HG03575 (cell line): ENCODE measurements around the gene HOOK2.
"Not testable (repeated sequence)": the region's sequence is repeated elsewhere in the genome, so short reads cannot be mapped to it uniquely, and the experiment has no call there.

Source experiments
- ATAC-seq: cut with Tn5 transposase; IDR thresholded peaks from one replicate; pipeline ENCODE4 v1.9.1; 2021; ENCODE audit not compliant: unreplicated experiment, insufficient number of reproducible peaks, low FRiP score; ENCODE audit errors: extremely low read depth

The HOOK2 gene

DNA sequence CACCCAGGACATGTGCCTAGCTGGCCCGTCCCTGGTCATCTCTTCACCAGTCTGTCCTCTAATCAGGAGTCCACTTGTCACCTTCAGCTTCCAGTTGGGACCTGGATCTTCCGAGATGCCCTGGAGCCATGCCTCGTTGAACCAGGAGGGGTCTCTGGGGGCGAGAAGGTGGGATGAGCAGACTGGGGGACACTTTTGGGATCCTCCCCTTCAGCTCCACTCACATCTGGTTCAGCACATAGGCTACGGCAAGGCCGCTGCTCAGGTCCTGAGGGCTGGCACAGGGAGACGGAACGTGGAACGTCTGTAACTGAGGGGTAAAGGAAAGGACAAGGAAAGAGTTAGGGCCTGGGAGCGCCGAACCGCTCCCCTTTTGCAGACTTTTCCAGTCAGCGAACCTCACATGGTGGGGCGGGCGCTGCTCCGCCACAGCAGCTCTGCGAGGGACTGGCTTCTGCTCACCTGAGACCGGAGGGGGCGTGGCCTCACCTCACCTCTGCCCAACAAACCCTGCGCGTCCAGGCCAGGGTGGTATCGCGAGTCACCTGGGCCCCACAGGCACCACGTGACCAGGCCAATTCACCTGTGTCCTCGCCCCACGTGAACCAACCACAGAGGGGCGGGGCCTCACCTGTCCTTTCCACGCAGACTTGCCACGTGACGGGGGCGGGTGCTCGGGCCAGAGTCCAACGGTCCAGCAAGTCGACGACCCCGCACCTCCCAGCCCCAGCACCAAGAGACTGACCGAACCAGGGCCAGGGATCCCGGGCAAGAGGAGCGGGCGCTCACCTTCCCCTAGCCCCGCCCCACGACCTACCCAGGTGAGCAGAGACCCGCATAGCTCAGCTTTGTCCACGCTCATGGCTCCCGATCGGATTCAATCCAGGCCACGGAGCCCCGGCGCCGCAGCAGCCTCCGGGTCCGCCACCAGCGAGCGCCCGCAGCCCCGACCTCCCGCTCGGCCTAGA lies at the start of gene HOOK2:
Gene HOOK2, minus strand, starts transcription at position 965 of the 968 bp plus-strand sequence. Its CDS starts 103 bp downstream, at position 862.
- no peak for ATAC-seq

DNA sequence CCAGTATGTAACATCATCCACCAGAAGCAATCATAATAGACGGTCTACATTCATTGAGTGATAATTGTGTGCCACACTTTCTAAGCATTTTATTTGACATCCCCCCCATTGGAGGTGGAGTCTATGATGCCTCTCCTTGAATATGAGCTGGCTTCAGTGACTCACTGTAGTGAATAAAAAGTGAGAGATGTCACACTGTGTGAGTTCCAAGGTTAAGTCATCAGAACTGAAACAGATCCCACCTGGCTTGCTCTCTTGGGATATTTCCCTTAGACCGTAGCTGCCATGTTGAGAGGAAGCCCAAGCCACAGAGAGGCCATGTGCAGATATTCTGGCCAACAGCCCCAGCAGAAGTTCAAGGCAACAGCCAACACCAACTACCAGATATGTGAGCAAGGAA lies 46.4 kb upstream of the HOOK2 start:
- no peak for ATAC-seq

DNA sequence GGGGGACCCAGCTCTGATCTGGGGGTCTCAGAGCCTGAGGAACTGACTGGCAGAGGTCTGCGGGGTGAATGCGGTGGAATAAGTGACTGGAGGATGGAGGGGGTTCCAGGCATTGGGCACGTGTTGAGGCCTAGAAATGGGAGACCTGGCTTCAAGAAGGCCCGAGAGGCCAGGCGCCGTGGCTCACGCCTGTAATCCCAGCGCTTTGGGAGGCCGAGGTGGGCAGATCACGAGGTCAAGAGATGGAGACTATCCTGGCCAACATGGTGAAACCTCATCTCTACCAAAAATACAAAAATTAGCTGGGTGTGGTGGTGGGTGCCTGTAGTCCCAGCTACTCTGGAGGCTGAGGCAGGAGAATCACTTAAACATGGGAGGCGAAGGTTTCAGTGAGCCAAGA lies 42.5 kb upstream of the HOOK2 start:
- ATAC-seq: not testable (repeated sequence)

DNA sequence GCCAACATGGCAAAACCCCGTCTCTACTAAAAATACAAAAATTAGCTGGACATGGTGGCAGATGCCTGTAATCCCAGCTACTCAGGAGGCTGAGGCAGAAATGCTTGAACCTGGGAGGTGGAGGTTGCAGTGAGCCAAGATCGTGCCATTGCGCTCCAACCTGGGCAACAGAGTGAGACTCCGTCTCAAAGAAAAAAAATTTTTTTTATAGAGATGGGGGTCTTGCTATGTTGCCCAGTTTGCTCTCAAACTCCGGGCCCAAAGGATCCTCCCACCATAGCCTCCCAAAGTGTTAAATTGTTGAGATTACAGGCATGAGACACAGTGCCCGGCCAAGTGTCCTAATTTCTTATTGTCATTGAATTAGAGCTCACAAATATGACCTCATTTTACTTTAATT lies 41.8 kb upstream of the HOOK2 start:
- ATAC-seq: not testable (repeated sequence)

GRCh38 chr19:12815088-12815487 lies 39.7 kb upstream of the HOOK2 start:
- no peak for ATAC-seq

- no peak for ATAC-seq
These were observed 31.1 kb upstream of the HOOK2 start, which contains the start of gene RNASEH2A for GRCh38 chr19:12806242-12807081. Gene RNASEH2A, plus strand, starts transcription at chr19:12806584. Its CDS starts 90 bp downstream, at chr19:12806674.

GRCh38 chr19:12804051-12804450 lies 28.7 kb upstream of the HOOK2 start:
- ATAC-seq: no peak

DNA sequence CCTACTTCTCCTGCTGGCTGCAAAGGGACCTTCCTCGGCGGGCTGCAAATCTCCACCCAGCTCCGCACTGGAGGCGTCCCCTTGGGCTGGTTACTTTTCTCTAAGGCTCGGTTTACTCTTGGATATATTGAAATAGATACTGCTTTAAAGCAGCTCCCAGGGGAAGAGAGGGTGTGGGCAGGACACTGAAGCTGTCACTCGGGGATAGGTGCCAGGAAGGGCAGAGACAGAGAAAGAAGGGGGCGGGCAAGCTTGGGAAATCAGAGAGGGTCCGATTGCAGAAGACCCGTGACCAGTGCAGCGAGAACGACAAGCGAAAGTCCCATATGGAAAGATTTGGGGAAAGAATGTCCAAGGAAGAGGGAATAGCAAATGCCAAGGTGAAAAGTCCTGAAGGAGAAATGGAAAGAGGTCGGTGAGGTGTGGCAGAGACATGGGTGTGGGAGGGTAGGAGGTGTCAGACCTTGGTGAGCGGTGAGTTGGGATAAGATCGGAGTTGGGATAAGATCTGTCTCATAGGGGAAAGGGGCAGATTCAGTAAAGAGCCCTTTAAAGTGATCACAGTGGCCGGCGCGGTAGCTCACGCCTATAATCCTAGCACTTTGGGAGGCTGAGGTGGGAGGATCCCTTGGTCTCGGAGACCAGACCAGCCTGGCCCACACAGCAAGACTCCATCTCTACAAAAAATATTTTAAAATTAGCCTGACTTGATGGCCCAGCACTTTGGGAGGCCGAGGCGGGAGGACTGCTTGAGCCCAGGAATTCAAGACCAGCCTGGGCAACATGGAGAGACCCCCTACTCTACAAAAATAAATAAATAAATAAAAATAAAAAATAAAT lies 27.1 kb upstream of the HOOK2 start:
- ATAC-seq: no peak

- ATAC-seq: no peak
These were observed 26.3 kb upstream of the HOOK2 start, which contains the start of the genes PRDX2 and THSD8 for GRCh38 chr19:12801466-12802266. Gene PRDX2, minus strand, starts transcription at chr19:12801800. Its CDS starts 539 bp downstream, at chr19:12801261. Gene THSD8, plus strand, starts transcription at chr19:12802069. Its CDS starts 3 bp downstream, at chr19:12802072.

DNA sequence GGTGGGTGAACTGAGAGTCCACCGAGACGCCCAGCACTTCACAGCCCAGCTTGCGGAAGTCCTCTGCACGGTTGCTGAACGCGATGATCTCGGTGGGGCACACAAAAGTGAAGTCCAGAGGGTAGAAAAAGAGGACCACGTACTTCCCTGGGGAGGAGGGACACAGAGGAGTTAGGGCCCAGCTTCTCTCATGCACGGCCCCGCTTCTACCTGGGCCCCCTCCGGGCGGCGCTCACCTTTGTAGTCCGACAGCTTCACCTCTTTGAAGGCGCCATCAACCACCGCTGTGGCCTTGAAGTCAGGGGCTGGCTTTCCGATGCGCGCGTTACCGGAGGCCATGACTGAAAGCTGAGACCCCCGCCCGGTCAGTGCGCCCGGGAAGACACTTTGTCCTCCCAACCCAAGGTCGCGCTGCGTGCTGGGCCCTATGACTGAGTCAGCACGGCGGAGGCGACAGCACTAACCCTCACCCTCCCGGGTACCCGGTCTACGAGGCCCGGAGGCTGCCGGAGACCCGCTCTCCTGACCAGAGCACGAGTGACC lies 25.6 kb upstream of the HOOK2 start:
- ATAC-seq: no peak

DNA sequence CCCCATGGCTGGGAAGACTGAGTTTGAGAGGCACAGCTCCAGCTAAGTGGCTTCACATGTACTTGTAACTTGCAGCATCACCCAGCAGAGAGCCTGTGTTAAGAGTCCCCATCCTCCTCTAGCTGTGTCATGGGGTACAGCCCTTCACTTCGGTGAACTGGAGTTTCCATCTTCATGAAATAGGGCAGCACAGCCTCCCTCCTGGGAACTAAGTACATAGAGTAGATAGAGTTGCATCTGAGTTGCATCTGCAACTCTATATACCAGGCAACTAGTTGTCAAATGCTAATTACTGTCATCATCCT lies 25.1 kb upstream of the HOOK2 start:
- no peak for ATAC-seq

GRCh38 chr19:12799742-12800465 lies 24.6 kb upstream of the HOOK2 start:
- ATAC-seq: no peak

GRCh38 chr19:12797607-12798006 lies 22.3 kb upstream of the HOOK2 start:
- ATAC-seq: not testable (repeated sequence)

DNA sequence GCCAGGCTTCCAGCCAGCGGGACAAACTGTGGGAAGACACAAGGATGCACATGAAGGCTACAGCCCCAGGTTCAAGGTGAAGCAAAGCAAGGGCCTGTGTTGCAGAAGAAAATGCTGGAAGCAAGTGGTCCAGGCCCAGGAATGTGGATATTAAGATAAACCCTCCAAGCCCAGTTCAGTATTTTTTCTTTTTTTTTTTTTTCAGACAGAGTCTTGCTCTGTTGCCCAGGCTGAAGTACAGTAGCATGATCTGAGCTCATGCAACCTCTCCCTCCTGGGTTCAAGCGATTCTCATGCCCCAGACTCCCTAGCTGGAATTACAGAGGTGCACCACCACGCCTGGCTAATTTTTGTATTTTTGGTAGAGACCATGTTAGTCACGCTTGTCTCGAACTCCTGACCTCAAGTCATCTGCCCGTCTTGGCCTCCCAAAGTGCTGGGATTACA lies 21.8 kb upstream of the HOOK2 start:
- no peak for ATAC-seq

- no peak for ATAC-seq
These were observed 21.1 kb upstream of the HOOK2 start for GRCh38 chr19:12796146-12797071.

DNA sequence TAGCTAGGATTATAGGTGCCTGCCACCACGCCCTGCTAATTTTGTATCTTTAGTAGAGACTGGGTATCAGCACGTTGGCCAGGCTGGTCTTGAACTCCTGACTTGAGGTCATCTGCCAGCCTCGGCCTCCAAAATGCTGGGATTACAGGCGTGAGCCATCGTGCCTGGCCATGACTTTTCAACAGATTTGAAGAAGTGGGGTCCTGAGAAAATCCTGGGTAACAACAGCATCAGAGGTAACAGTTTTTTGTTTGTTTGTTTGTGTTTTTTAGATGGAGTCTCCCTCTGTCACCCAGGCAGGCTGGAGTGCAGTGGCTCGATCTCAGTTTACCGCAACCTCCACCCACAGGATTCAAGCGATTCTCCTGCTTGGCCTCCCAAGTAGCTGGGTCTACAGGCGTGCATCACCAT lies 19.6 kb upstream of the HOOK2 start:
- no peak for ATAC-seq
